GM23248 (cell line): ENCODE results near the gene GRIA1. TPM values are rescaled to one million over a fixed set of nuclear protein-coding genes. Genes with fewer than 3 reads are reported as not detected.

Experiments
- DNase-seq: peaks from one replicate; pipeline ENCODE4 v3.0.0-alpha.2; 2015
- H2AFZ ChIP-seq: fragments of 200-600 bp; sonication (generic); 2 replicates; pipeline ENCODE4 v1.6.1; 2016; ENCODE audit warnings: antibody characterized with exemption
- H3F3A ChIP-seq: fragments of 200-600 bp; sonication (generic); 2 replicates; pipeline ENCODE4 v1.6.1; 2016; ENCODE audit warnings: mild to moderate bottlenecking, antibody characterized with exemption, mixed run types; ENCODE audit not compliant: insufficient read depth
- H3K27ac ChIP-seq: fragments of 200-600 bp; sonication (generic); 2 replicates; pipeline ENCODE4 v1.5.1; 2016; ENCODE audit warnings: mild to moderate bottlenecking
- H3K27me3 ChIP-seq: fragments of 200-600 bp; sonication (generic); replicated peaks from 2 replicates; pipeline ENCODE4 v1.6.1; 2016; ENCODE audit warnings: mild to moderate bottlenecking; ENCODE audit not compliant: insufficient read depth
- H3K36me3 ChIP-seq: fragments of 200-600 bp; sonication (generic); 2 replicates; pipeline ENCODE4 v1.6.1; 2016; ENCODE audit warnings: low read depth, mild to moderate bottlenecking
- H3K4me1 ChIP-seq: fragments of 200-600 bp; sonication (generic); 2 replicates; pipeline ENCODE4 v1.6.1; 2016; ENCODE audit warnings: mild to moderate bottlenecking; ENCODE audit not compliant: insufficient read depth
- H3K4me2 ChIP-seq: fragments of 200-600 bp; sonication (generic); one replicate; pipeline ENCODE4 v1.6.1; 2016; ENCODE audit warnings: mild to moderate bottlenecking; ENCODE audit not compliant: unreplicated experiment
- H3K4me3 ChIP-seq: fragments of 200-600 bp; sonication (generic); 2 replicates; pipeline ENCODE4 v1.5.1; 2016; ENCODE audit warnings: mild to moderate bottlenecking
- H3K79me2 ChIP-seq: fragments of 200-600 bp; sonication (generic); 2 replicates; pipeline ENCODE4 v1.6.1; 2016; ENCODE audit warnings: mild to moderate bottlenecking; ENCODE audit not compliant: insufficient read depth
- H3K9ac ChIP-seq: fragments of 200-600 bp; sonication (generic); 2 replicates; pipeline ENCODE4 v1.6.1; 2016; ENCODE audit warnings: mild to moderate bottlenecking
- H3K9me2 ChIP-seq: fragments of 200-600 bp; sonication (generic); 2 replicates; pipeline ENCODE4 v1.6.1; 2016; ENCODE audit warnings: mixed run types, mild to moderate bottlenecking, moderate library complexity; ENCODE audit not compliant: insufficient read depth
- H3K9me3 ChIP-seq: fragments of 200-600 bp; sonication (generic); one replicate; pipeline ENCODE4 v1.6.1; 2017; ENCODE audit warnings: low read depth
- H4K20me1 ChIP-seq: fragments of 200-600 bp; sonication (generic); 2 replicates; pipeline ENCODE4 v1.6.0; 2016; ENCODE audit not compliant: insufficient read depth
- EZH2 ChIP-seq: fragments of 200-600 bp; sonication (generic); IDR thresholded peaks from 2 replicates; pipeline ENCODE4 v1.6.1; 2018; ENCODE audit warnings: antibody characterized with exemption, mild to moderate bottlenecking; ENCODE audit not compliant: insufficient read depth, poor library complexity, severe bottlenecking
- EZH2phosphoT487 ChIP-seq: fragments of 200-600 bp; sonication (generic); IDR thresholded peaks from 2 replicates; pipeline ENCODE4 v1.6.1; 2018; ENCODE audit warnings: antibody characterized with exemption, moderate library complexity, mild to moderate bottlenecking, low read depth; ENCODE audit not compliant: insufficient read depth
- WGBS, 2 experiments: methylation state at CpG; one replicate each; pipeline ENCODE4 v1.1.6; 2015 to 2017; ENCODE audit warnings: low lambda C conversion rate in 2 of 2, low coverage in 1 of 2; ENCODE audit errors: missing lambda C conversion rate in 2 of 2; 5-methylcytosine and 5-hydroxymethylcytosine counted together
- in situ Hi-C: fragments of 300-500 bp; cut with MboI; formaldehyde crosslinking; loops from 2 replicates; pipeline ENCODE4 v1.15.0; 2020
- polyA plus RNA-seq: library from polyadenylated mRNA; unstranded; fragments of >200 nt; fragmentation: Nextera tagmentation; extraction: Ambion mirVana; gene quantifications from 2 replicates; pipeline ENCODE4 v1.2.1, GENCODE V29; 2016
- total RNA-seq: library from RNA; depleted of rRNA; stranded (reverse); fragments of >200 nt; shearing (Covaris generic); gene quantifications from 2 replicates; pipeline ENCODE4 v1.2.3, GENCODE V29; 2014

GRIA1 gene
- total and polyA plus RNA-seq, 2 experiments from 2014 or later = 0.04 to 0.11 TPM

DNA sequence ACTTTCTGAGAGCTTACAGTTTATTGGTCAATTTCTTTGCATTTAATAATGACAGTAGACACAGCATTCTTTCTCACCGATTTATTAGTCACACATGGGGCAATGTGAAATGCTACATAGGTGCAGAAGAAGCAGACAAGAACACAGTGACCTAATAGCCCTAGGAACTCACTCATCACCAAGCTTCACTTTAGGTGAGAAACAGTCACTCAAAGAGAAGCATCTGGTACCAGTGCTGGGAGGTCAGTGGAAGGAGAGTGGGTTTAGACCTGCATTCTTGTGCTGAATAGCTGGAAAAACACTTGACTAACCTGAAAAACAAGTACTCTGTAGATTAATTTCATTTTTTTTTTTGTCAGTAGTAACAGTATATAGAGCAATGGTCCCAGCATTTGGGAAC, 179.6 kb downstream of the GRIA1 start:
- WGBS, 2 experiments = 79 to 100% methylated on average over 1 of the region's 1 CpG
- no peaks in the 10 kb centered on the region for H3K36me3 ChIP-seq
- no peak overlapping the region for H2AFZ ChIP-seq
- H3K9me3 ChIP-seq = no peaks in the 10 kb centered on the region
- no peaks in the 10 kb centered on the region for H3K4me1 ChIP-seq
- TF ChIP-seq EZH2 (no peak), EZH2phosphoT487 (no peak)
- no peak overlapping the region for H3K4me3 ChIP-seq
- no peaks in the 10 kb centered on the region for H3F3A ChIP-seq
- no peaks in the 10 kb centered on the region for H4K20me1 ChIP-seq
- H3K79me2 ChIP-seq = no peaks in the 10 kb centered on the region
- in situ Hi-C loops = no loop called here
- no peaks in the 10 kb centered on the region for H3K27me3 ChIP-seq
- no peak for DNase-seq
- no peak overlapping the region for H3K4me2 ChIP-seq
- H3K9me2 ChIP-seq = no peaks in the 10 kb centered on the region
- H3K27ac ChIP-seq = no peak overlapping the region
- H3K9ac ChIP-seq = no peak overlapping the region

- Histone ChIP-seq H3K27ac (no peak overlapping the region), H3K4me1 (no peaks in the 10 kb centered on the region), H3K9me3 (no peaks in the 10 kb centered on the region), H3K4me3 (no peak overlapping the region), H2AFZ (no peak overlapping the region), H3F3A (no peaks in the 10 kb centered on the region), H3K4me2 (no peak overlapping the region), H3K79me2 (no peaks in the 10 kb centered on the region), H3K9me2 (no peaks in the 10 kb centered on the region), H3K9ac (no peak overlapping the region), H3K27me3 (no peaks in the 10 kb centered on the region), H3K36me3 (no peaks in the 10 kb centered on the region), H4K20me1 (no peaks in the 10 kb centered on the region)
- DNase-seq = no peak
- in situ Hi-C loops = no loop called here
- 95 to 98% methylated on average over 2 of the region's 2 CpGs for WGBS, 2 experiments
- TF ChIP-seq EZH2phosphoT487 (no peak), EZH2 (no peak)
Measured at GRCh38 chr5:153671653-153672346, 181.3 kb downstream of the GRIA1 start.

DNA sequence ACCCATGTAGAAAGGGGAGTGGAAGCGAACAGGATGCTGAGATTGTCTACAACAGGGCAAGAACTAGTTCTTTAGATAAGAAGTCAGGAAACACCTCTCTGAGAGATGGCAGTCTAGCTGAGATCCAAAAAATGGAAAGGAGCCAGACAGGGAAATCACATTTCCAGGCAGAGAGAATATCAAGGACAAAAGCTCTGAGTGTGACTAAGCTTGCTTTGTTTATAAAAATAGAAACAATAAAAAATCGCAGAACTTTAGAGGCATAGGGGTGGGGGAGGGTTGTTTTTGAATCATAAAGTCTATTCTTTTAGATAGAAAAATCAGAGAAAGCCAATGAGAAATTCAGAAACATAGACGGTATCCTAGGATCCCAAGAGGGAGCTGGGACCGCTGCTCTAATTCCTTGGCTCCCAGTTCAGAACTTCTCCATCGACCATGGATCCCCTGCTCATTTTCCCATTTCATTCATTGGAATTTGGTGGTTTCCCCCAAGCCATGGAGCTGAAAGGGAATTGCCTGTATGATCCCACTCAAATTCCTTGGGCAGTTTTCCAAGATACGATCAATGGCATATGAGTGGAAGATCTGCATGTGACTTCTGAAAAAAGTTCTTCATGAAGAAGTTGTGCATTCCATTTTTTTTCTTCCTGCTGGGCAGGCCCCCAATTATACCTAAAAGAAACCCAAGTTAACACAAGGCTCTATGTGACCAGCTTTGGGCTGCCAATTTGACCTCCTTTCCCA, 182.0 kb downstream of the GRIA1 start:
- Histone ChIP-seq H3K4me2 (no peak overlapping the region), H3K36me3 (no peaks in the 10 kb centered on the region), H3F3A (no peaks in the 10 kb centered on the region), H3K9ac (no peak overlapping the region), H3K4me1 (no peaks in the 10 kb centered on the region), H3K27me3 (no peaks in the 10 kb centered on the region), H2AFZ (no peak overlapping the region), H3K27ac (no peak overlapping the region), H3K4me3 (no peak overlapping the region), H3K9me3 (no peaks in the 10 kb centered on the region), H3K79me2 (no peaks in the 10 kb centered on the region), H3K9me2 (no peaks in the 10 kb centered on the region), H4K20me1 (no peaks in the 10 kb centered on the region)
- DNase-seq = peak; percentile 29
- TF ChIP-seq EZH2phosphoT487 (no peak), EZH2 (no peak)
- in situ Hi-C loops = no loop called here
- 40 to 42% methylated on average over 6 of the region's 6 CpGs for WGBS, 2 experiments

GRCh38 chr5:153674356-153674755, 183.9 kb downstream of the GRIA1 start:
- TF ChIP-seq EZH2phosphoT487 (no peak), EZH2 (no peak)
- Histone ChIP-seq H4K20me1 (no peaks in the 10 kb centered on the region), H3K79me2 (no peaks in the 10 kb centered on the region), H3K27me3 (no peaks in the 10 kb centered on the region), H3K9ac (no peak overlapping the region), H3K27ac (no peak overlapping the region), H3K36me3 (no peaks in the 10 kb centered on the region), H3K4me3 (no peak overlapping the region), H3K4me2 (no peak overlapping the region), H3K9me3 (no peaks in the 10 kb centered on the region), H3K9me2 (no peaks in the 10 kb centered on the region), H3F3A (no peaks in the 10 kb centered on the region), H2AFZ (no peak overlapping the region), H3K4me1 (no peaks in the 10 kb centered on the region)
- in situ Hi-C loops = no loop called here
- no peak for DNase-seq
- 82 to 85% methylated on average over 4 of the region's 4 CpGs for WGBS, 2 experiments
